PC-9 (cell line): ENCODE data around the gene EGFR.

Source experiments
- CTCF ChIP-seq: fragments of 200-600 bp; sonication (generic); conservative IDR thresholded peaks from 2 replicates; pipeline ENCODE4 v1.6.1; 2017; ENCODE audit warnings: mixed run types, antibody characterized with exemption, mild to moderate bottlenecking, moderate library complexity
- EZH2 ChIP-seq: fragments of 200-600 bp; sonication (generic); IDR thresholded peaks from 2 replicates; pipeline ENCODE4 v1.8.0; 2017; ENCODE audit warnings: antibody characterized with exemption, low read depth

GRCh38 chr7:55071411-55072175 lies 52.8 kb downstream of the EGFR start:
- TF ChIP-seq CTCF, result no peak
- no peak for TF ChIP-seq EZH2
